PC-3 (cell line): ENCODE measurements around the gene SIGLEC10. TPM values are rescaled to one million over a fixed set of nuclear protein-coding genes. Genes with fewer than 3 reads are reported as not detected.

Experiments
- ATAC-seq: fragments of 200-7000 bp; cut with Tn5 transposase; 2 replicates; pipeline ENCODE4 v1.9.1; 2020; ENCODE audit warnings: mild to moderate bottlenecking, moderate library complexity
- BruUV-seq: library from RNA; stranded (reverse); fragments of 400-500 nt; replicated peaks from 2 replicates; lab custom pipeline; 2021; lab: Mats Ljungman, UMichigan
- CTCF ChIA-PET: fragments of 300-600 bp; sonication (Branson Sonifier 250); formaldehyde crosslinking; loops from one replicate; lab custom pipeline; 2022; ENCODE audit warnings: antibody characterized with exemption; lab: Charles Lee
- POLR2A ChIA-PET: fragments of 300-600 bp; sonication (Branson Sonifier 250); formaldehyde crosslinking; loops from one replicate; lab custom pipeline; 2022; ENCODE audit warnings: antibody characterized with exemption; ENCODE audit not compliant: unreplicated experiment; lab: Charles Lee
- DNase-seq: peaks from one replicate; pipeline ENCODE4 v3.0.0-alpha.2; 2015
- H2AFZ ChIP-seq: fragments of 300-600 bp; sonication (generic); 2 replicates; pipeline ENCODE4 v1.6.0; 2016; ENCODE audit warnings: antibody characterized with exemption, low read length
- H3F3A ChIP-seq: fragments of 300-600 bp; sonication (generic); one replicate; pipeline ENCODE4 v1.6.0; 2017; ENCODE audit warnings: antibody characterized with exemption, low read length, control low read depth, mild to moderate bottlenecking; ENCODE audit not compliant: unreplicated experiment
- H3K27ac ChIP-seq: fragments of 300-600 bp; sonication (generic); 2 replicates; pipeline ENCODE4 v1.5.1; 2016; ENCODE audit warnings: mild to moderate bottlenecking, low read length
- H3K27me3 ChIP-seq: fragments of 300-600 bp; sonication (generic); 2 replicates; pipeline ENCODE4 v1.6.1; 2016; ENCODE audit warnings: low read length, mixed read lengths
- H3K36me3 ChIP-seq: fragments of 300-600 bp; sonication (generic); 2 replicates; pipeline ENCODE4 v1.6.1; 2016; ENCODE audit warnings: low read depth, mixed run types, low read length, mixed read lengths
- H3K4me1 ChIP-seq: fragments of 300-600 bp; sonication (generic); 2 replicates; pipeline ENCODE4 v1.5.1; 2016; ENCODE audit warnings: low read length; ENCODE audit not compliant: insufficient read depth
- H3K4me2 ChIP-seq: fragments of 300-600 bp; sonication (generic); 2 replicates; pipeline ENCODE4 v1.6.0; 2016; ENCODE audit warnings: low read length
- H3K4me3 ChIP-seq: fragments of 300-600 bp; sonication (generic); 2 replicates; pipeline ENCODE4 v1.5.1; 2016; ENCODE audit warnings: mild to moderate bottlenecking, low read length, mixed read lengths
- H3K79me2 ChIP-seq: fragments of 300-600 bp; sonication (generic); 2 replicates; pipeline ENCODE4 v1.6.1; 2017; ENCODE audit warnings: low read length, mixed read lengths
- H3K9ac ChIP-seq: fragments of 300-600 bp; sonication (generic); 2 replicates; pipeline ENCODE4 v1.6.0; 2016; ENCODE audit warnings: mild to moderate bottlenecking, low read length
- H3K9me2 ChIP-seq: fragments of 300-600 bp; sonication (generic); replicated peaks from 2 replicates; pipeline ENCODE4 v1.6.1; 2016; ENCODE audit warnings: mixed run types, low read length, mixed read lengths
- H3K9me3 ChIP-seq: fragments of 300-600 bp; sonication (generic); 2 replicates; pipeline ENCODE4 v1.6.1; 2016; ENCODE audit warnings: low read length, mixed read lengths
- H4K20me1 ChIP-seq: fragments of 300-600 bp; sonication (generic); 2 replicates; pipeline ENCODE4 v1.6.1; 2016; ENCODE audit warnings: low read length, mixed read lengths
- CTCF ChIP-seq: fragments of 300-600 bp; sonication (generic); conservative IDR thresholded peaks from 2 replicates; pipeline ENCODE4 v1.5.1; 2017; ENCODE audit warnings: antibody characterized with exemption, low read depth, mild to moderate bottlenecking, low read length
- EZH2 ChIP-seq: fragments of 300-600 bp; sonication (generic); IDR thresholded peaks from one replicate; pipeline ENCODE4 v1.6.1; 2017; ENCODE audit warnings: antibody characterized with exemption, mild to moderate bottlenecking, low read length; ENCODE audit not compliant: unreplicated experiment
- EZH2phosphoT487 ChIP-seq: fragments of 300-600 bp; sonication (generic); IDR thresholded peaks from 2 replicates; pipeline ENCODE4 v1.6.1; 2018; ENCODE audit warnings: mild to moderate bottlenecking, antibody characterized with exemption, low read length, borderline replicate concordance
- intact Hi-C: fragments of 100-400 bp; cut with micrococcal nuclease; formaldehyde crosslinking; loops from 2 replicates; pipeline ENCODE4 v1.9.0; 2023
- total RNA-seq: library from RNA; depleted of rRNA; stranded (reverse); fragments of >200 nt; gene quantifications from 2 replicates; pipeline ENCODE4 v1.2.3, GENCODE V29; 2014

SIGLEC10 gene
- total RNA-seq, 1 experiment from 2014 or later = not detected

GRCh38 chr19:51365211-51365964 is 52.1 kb downstream of the SIGLEC10 start:
- H3K4me1 ChIP-seq = peaks cover 48% of the 10 kb centered on the region
- ChIA-PET CTCF (interaction anchor here (0.6 to 1.0 kb wide), 3 partner anchors 13 to 106 kb away, joined by 3 to 4 read pairs (median 3); no protein-coding TSS in a partner anchor), POLR2A (interaction anchor here (2.5 kb wide), 1 partner anchor 26 kb away, joined by 20 read pairs; no protein-coding TSS in a partner anchor)
- intact Hi-C loops = no loop called here
- peak overlapping the region; percentile 89 for H3K4me2 ChIP-seq
- ATAC-seq (peak; percentile 0; the same call in 1 of the 2 replicates), DNase-seq (peak; percentile 60)
- TF ChIP-seq EZH2phosphoT487 (no peak), CTCF (no peak; the same call in 1 of the 2 replicates), EZH2 (no peak)
- peaks cover 4% of the 10 kb centered on the region for H3F3A ChIP-seq
- no peaks in the 10 kb centered on the region for H4K20me1 ChIP-seq
- no TSS peak for BruUV-seq
- no peaks in the 10 kb centered on the region for H3K9me2 ChIP-seq
- no peaks in the 10 kb centered on the region for H3K36me3 ChIP-seq
- no peaks in the 10 kb centered on the region for H3K9me3 ChIP-seq
- H3K4me3 ChIP-seq = peak overlapping the region; percentile 87
- peaks cover 50% of the 10 kb centered on the region for H3K79me2 ChIP-seq
- H3K27me3 ChIP-seq = no peaks in the 10 kb centered on the region
- peak overlapping the region; percentile 96 for H3K27ac ChIP-seq
- peak overlapping the region; percentile 96 for H3K9ac ChIP-seq
- peak overlapping the region; percentile 65 for H2AFZ ChIP-seq

- H3K9me2 ChIP-seq = no peaks in the 10 kb centered on the region
- POLR2A ChIA-PET = interaction anchor here (2.5 kb wide), 1 partner anchor 25 kb away, joined by 20 read pairs; no protein-coding TSS in a partner anchor
- H2AFZ ChIP-seq = no peak overlapping the region
- peaks cover 57% of the 10 kb centered on the region for H3K4me1 ChIP-seq
- H3K9ac ChIP-seq = peak overlapping the region; percentile 96
- BruUV-seq = no TSS peak
- no peaks in the 10 kb centered on the region for H3K27me3 ChIP-seq
- no peaks in the 10 kb centered on the region for H4K20me1 ChIP-seq
- no peak for TF ChIP-seq CTCF
- TF ChIP-seq EZH2 = no peak
- no peak for TF ChIP-seq EZH2phosphoT487
- peaks cover 52% of the 10 kb centered on the region for H3K79me2 ChIP-seq
- peak; percentile 29 for ATAC-seq
- CTCF ChIA-PET = interaction anchor here (0.5 to 0.8 kb wide), 2 partner anchors 25 to 56 kb away, joined by 3 to 9 read pairs; no protein-coding TSS in a partner anchor
- intact Hi-C loops = no loop called here
- H3K4me2 ChIP-seq = peak overlapping the region; percentile 89
- no peaks in the 10 kb centered on the region for H3K36me3 ChIP-seq
- H3F3A ChIP-seq = peaks cover 4% of the 10 kb centered on the region
- peak; percentile 94 for DNase-seq
- peak overlapping the region; percentile 45; the same call in 1 of the 2 replicates for H3K4me3 ChIP-seq
- no peaks in the 10 kb centered on the region for H3K9me3 ChIP-seq
- peak overlapping the region; percentile 96 for H3K27ac ChIP-seq
Measured at GRCh38 chr19:51364200-51365106, 53.0 kb downstream of the SIGLEC10 start.
